Midbrain (tissue), 1 donor: ENCODE measurements around the gene APBA2.

Experiments used
- DNase-seq: peaks from one replicate; lab custom pipeline; 2025; lab: John Stamatoyannopoulos, UW

Gene APBA2

DNA sequence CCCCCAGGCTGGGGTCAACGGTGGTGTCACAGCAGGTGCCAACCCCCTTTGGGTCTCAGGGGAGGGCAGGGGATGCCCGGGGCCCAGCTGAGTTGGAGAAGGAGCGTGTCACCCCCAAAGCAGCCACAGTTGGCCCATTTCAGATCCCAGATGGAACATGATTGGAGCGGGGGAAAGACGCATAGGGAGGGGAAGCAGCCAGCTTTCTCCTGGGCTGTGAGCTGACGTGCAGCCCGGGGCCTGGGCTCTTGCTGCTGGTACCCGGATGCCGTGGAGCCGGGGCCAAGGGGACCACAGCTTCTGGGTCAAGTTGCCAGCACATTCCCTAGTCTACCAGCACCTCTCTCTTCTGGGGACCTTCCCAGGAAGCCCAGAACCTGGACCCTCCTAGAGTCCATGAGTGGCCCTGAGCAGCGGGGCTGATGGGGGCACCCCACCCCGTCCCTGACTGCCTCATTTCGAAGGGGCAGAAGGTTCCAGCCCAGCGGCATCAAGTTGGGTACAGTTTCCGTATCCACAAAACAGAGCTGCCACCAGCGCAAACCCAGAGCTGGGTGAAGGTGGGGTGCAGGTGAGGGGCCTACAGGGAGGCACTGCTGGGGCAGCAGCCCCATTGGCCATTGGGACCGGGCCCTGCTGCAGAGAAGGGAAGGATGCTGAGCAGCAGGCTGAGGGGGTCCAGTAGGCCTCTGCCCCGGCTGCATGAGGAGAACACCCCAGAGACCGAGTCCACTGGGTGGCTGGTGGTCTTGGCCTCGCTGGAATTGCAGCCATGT lies 235.0 kb downstream of the APBA2 start:
- no peak for DNase-seq

DNA sequence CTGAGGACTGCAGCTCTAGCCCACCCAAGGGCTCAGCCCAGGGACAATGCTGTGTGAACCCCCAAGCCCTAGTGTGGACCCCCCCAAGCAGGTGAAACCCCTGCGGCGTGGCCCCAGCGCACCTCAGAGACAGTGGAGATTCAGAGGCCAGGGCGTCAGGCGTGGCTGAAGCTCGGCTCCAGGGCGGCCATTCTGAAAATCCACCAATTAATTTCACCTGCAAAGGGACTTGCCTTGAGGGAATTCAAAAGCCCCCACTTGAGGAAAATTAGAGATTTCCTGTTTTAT lies 235.5 kb downstream of the APBA2 start:
- DNase-seq: no peak

DNA sequence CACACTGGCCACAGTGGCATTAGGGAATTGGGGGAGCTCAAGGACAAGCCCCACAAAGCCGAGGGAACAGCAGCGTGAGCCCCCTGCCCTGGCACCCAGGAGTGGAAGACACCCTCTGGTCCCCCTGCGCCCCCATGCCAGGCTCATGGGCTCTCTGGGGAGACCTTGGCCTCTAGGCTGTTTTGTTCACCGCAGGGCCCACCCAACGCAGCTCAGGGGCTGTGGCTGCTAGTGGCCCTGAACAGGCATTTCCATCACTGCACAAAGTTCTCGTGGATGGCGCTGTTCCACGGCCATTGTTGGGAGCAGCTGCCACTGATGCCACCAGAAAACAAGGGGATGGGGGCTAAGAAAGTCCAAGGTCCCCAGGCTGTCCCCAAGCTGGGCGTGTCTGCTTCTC lies 236.1 kb downstream of the APBA2 start:
- no peak for DNase-seq

DNA sequence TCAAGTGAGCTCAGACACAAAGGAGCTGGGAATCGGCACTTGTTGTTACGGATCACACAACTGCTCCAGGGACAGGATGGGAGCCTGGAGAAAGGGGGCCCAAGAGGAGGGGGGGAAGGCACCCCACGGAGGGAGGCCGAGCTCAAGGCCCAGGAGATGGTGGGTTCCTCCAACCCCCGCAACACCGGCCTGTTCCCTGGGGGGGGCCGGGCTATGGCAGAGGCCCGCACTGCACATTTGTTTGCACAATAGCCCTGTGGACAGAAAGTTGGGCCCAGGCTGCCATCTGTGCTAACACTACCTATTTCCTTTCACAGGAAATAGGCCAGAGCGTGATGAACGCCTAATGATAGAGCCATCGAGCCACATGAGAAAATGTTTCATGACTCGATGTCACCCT lies 236.7 kb downstream of the APBA2 start:
- DNase-seq: no peak

- no peak for DNase-seq
These were observed 237.4 kb downstream of the APBA2 start for GRCh38 chr15:29123171-29123570.

DNA sequence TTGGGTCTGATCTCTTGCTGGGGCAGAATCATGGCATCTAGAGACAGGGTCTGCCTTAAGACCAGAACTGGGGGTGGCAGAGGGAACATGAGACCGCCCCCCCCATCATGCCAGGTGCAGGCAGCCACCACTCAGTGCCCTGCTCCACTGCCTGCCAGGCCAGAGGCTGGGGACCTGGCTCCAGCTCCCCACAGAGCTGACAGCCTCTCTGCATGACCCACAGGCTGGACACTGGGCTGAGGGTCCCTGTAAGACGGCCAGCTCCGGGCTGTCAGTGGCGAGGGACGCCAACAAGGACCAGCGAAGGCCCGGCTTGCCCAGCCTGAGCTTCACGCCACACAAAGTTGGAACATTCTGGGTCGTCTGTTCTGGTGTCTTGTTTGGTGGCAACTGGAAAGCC lies 238.2 kb downstream of the APBA2 start:
- DNase-seq: no peak

DNA sequence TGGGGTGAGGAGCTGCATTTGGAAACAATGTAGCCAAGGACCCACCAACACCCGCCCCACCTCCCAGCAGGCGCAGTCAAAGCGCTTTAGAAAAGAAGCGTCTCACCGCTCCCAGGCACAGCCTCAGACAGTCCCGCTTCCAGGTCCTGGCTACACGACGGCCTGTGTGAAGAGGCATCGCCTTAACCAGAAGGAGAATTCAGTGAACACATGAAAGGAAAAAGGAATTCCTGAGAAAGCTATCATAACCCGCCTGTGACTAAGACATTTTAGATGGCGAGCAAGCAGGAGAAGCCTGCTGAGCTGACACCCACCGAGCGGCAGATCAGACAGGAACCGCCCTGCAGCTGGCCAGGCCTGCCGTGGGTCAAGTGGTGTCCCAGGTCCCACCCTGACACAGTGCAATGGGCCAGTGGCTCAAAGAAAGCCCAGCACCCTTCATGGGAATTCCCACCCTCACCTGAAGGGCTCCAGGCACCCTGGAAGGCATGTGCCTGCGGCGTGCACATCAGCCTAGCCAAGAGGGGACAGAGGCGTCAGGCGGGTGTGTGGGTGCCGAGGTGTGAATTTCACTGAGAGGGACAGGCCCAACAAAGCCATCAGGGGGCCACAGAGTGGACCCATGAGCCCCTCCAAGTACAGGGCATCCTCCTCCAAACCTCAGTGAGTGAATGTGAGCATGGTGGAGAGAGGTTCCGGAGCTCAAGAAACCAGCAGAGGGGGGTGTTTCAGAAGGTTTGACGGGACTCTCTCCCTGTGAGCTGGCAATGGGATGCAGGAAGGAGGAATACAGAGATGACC lies 239.0 kb downstream of the APBA2 start:
- DNase-seq: no peak

- DNase-seq: no peak
These were observed 239.8 kb downstream of the APBA2 start for GRCh38 chr15:29125382-29126207.

DNA sequence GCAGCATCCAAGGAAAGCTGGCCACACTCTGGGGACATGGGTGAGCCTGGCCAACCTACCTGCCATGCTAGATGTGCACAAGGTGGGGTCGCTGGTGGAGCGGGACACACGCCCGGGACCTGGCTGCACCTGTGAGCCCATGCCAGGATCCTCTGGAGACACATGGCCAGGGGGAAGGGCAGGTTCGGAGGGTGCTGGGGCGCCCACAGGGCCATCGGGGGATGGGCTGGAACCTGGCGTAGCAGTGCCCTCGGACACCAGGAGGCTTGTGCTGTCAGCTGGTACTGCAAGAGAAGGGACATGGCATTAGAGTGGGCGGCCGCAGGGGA lies 240.4 kb downstream of the APBA2 start:
- DNase-seq: no peak

DNA sequence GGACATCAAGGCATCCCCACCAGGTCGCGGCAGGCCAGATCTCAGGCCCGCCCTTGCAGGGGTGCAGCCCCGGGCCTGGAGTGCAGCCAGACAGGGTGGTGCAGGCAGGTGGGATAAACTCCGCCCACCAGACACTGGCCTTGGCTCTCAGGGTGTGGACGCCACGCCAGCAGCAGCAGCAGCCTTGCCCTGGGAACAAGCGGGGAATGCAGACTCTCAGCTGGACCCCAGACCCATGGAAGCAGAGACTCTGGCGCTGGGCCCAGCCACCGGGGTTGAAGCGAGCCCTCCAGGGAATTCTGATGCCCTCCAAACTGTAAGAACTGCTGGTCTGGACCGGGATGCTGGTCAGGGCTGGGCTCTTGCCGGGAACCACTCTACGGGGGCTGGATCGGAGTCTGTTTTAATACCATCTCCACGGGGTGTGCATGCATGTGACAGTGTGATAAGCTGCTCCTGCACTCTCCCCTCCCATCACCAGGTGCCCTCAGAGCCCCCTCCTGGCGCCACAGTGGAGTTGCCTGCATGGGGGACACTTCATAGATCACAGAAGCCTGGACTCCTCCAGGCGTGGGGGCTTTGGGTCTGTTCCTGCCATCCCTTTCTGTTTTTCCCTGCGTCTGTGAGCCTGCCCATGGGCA lies 241.2 kb downstream of the APBA2 start:
- DNase-seq: no peak

DNA sequence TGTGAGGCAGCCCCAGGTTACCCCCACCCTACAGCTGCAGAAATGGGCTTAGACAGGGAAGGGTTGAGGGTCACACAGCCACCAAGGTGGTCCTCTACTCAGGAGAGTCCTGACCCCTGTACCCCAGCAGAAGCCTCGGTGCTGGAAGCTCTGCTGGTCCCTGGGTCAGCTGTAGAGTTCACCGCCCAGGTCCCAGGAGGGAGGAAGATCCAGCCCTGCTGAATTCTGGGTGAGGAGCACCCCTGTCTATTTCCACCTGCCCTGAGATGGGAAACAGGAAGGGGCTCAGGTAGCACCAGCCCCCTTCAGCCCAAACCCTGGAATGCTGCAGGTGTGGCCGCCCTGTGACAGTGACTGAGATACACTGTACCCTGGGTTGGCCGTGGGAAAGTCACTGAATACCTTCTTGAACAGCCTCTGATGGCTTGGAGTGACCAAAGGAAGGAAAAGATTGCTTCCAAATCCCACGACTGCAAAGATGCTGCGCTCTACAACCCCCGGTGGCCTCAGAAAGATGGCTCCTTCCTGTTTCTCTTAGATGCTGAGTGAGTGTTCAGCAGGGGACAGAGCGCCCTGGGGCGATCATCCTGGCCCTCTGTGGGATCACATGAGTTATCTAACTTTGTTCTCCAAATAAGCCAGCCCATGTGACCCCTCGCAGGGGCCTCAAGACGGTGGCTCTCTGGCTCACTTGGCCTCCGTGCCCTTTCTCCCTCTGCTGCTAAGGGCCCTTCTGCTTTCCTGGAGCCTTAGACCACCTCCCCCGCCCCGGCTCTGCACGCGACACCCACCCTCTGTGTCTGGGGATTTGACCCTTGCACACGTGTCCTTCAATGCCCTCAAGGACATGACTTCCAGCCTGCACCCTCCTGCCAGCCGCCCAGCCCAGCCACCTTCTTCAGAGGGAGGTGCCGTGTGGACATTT lies 242.0 kb downstream of the APBA2 start:
- DNase-seq: no peak

- DNase-seq: no peak
These were observed 242.9 kb downstream of the APBA2 start for GRCh38 chr15:29128671-29129070.

DNA sequence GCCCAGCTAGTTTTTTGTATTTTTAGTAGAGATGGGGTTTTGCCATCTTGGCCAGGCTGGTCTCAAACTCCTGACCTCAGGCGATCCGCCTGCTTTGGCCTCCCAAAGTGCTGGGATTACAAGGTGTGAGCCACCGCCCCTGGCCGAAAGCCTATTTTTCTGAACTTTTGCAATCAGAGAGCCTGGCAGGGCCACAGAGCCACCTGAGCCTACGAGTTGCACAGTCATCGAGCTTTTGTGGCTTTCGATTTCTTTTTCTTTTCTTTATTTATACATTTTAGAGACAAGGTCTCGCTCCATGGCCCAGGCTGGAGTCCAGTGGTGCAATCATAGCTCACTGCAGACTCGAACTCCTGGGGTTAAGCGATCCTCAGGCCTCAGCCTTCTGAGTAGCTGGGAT lies 243.4 kb downstream of the APBA2 start:
- DNase-seq: no peak

DNA sequence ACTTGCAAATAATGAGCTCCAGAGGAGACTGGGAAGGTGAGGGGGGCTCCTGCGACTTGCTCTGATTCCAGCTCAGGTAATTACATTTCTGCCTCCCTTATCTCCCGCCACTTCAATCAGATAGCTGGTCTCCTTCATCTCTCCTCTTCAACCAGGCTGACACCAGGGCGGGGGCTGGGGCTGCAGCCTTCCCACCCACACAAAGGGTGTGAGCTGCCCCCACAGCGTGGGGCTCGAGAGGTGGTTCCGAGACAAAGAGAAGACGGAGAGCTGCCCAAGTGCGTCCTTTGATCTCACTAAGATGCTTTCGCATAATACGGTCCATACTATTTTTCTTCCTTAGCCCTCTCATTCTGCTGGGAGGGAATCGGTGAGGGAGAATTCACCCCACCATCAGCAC lies 244.2 kb downstream of the APBA2 start:
- DNase-seq: no peak

GRCh38 chr15:29130476-29130875 lies 244.7 kb downstream of the APBA2 start:
- no peak for DNase-seq

DNA sequence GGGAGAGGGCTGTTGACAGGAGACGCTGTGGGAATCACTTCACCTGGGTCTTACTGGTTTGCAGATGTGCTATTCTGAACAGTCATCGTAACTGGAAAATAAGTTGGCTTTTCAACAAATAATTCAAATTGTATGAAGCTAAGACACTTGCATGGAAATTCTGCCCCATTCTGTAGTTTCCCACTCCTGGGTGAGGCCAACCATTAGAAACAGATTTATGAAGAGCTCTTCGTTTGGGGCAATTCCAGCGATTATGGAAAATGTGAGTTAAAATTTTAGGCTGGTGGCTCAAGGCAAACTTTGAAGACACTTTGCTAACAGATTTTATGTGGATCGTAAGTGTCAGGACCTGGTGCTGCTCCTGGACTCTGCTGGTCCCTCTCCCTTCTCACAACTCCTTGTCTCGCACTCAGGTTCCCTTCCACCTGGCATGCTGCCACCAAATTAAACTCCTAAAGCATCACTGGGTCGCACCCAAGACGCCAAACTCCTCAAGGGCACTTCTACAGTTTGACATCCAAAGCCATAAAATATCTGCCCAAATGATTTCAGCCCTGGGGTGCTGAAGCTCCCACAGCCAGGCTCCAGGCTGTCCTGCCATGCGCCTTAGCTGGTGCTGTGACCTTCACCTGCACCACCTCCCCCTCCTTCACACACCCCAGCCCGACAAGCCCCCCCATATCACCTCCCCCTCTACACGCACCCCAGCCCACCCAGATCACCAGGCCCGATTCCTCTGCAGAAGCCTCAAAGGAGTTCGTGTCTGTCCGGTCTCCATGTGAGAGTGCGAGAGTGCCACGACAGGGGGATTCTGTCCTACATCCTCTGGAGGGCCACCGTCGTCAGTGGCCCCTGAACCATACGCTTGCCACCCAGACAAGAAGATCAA lies 245.4 kb downstream of the APBA2 start:
- DNase-seq: no peak

DNA sequence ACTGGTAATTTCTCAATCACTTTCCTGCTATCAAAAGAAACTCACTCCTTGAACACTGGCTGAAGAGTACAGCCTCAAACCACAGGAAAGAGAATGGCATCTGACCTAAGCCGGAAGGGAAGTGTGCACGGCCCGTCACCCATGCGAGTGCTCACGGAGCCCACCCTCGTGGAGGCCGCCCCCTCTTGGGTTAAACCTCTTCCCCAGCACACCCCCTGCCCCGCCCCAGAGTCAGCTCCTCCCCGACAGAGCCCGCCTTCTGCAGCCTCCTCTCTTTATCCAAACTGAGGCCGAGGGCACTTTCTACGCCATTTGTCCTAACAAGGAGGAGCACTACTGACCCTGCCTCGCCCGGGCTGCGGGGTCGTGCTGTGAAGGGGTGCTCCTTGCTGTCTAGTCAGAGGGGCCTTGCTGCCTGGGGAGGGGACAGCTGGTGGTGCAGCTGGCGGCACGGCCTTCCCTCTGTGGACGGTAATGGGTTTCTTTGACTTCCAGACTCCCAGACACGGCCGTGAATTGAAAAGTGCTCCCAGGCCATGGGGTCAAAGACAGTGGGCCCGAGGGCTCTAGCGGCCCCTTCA lies 246.2 kb downstream of the APBA2 start:
- no peak for DNase-seq

DNA sequence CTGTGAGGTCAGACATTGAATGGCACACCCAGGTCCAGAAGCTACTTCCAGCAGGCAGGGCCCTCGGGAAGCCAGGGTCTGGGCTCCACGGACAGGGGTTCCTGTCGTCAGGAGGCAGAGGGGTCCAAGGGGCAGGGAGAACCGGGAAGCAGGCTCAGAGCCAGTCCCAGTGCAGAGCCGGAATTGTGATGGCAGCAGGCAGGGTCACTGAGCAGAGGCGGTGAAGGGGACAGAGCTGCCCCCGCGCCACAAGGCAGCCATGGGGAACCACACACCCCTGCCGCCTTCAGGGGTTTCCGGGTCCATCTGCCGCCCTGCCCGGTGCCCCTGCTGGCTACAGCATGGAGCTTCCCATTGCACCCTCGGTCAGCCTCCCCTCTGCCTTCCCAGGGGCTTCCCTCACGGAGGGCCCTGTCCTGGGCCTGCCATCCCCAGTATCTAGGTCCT lies 247.0 kb downstream of the APBA2 start:
- DNase-seq: no peak

DNA sequence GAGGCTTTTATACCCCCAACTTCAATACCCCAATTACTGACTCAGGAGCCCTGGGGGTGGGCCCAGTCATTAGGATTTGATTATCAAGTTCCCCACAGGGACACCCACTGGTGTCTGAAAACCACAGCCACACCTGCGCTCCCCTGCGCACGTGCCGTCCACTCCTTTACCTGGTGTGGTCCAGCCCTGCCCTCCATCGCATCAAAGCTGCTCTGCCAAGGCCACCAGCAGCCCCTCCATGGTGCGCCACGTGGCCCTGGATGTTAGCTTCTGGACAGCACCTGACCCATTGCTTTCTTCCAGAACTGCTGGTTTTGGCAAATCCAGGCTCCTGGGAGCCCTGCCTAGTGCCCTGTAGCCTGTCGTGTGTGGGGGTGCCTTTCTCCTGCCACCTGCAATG lies 247.5 kb downstream of the APBA2 start:
- DNase-seq: no peak

GRCh38 chr15:29133791-29134190 lies 248.0 kb downstream of the APBA2 start:
- DNase-seq: no peak
